OCI-LY3 (cell line): Measurements from ENCODE around the gene ZBTB16.

Experiments
- CTCF ChIP-seq: fragments of 200-600, 300-600 bp; sonication (generic); IDR thresholded peaks from 2 replicates; pipeline ENCODE4 v1.5.1; 2014; ENCODE audit warnings: antibody characterized with exemption, low read length, low read depth
- EZH2phosphoT487 ChIP-seq: fragments of 200-600 bp; shearing (Covaris generic); IDR thresholded peaks from 2 replicates; pipeline ENCODE4 v1.6.1; 2018; ENCODE audit warnings: antibody characterized with exemption, mixed run types, low read depth

- TF ChIP-seq CTCF (no peak), EZH2phosphoT487 (no peak)
These were observed 83.2 kb downstream of the ZBTB16 start for GRCh38 chr11:114142707-114143106.
